CD14-positive monocyte (primary cell): ENCODE results near the gene GALNT17. TPM values are rescaled to one million over a fixed set of nuclear protein-coding genes. Genes with fewer than 3 reads are reported as not detected.

Source experiments
- DNase-seq, 3 donors: peaks; one replicate each; pipeline ENCODE4 v3.0.0-alpha.2; 2011 to 2022
- H2AFZ ChIP-seq: 2 replicates; pipeline ENCODE4 v1.6.0; 2012; ENCODE audit warnings: mild to moderate bottlenecking, low read depth, low read length, inconsistent platforms; ENCODE audit not compliant: insufficient read depth, poor library complexity, severe bottlenecking
- H3K27ac ChIP-seq, 2 donors: 1 replicate in 1 of 2; 2 replicates in 1 of 2; pipeline ENCODE4 v1.5.1; 2012 to 2013; ENCODE audit warnings: low read length in 2 of 2, control low read depth in 1 of 2, inconsistent platforms in 1 of 2, low read depth in 1 of 2, mild to moderate bottlenecking in 1 of 2
- H3K27me3 ChIP-seq, 2 donors: one replicate each; pipeline versions ENCODE4 v1.6.0 to v1.6.1; 2011 to 2013; ENCODE audit warnings: low read length in 2 of 2; ENCODE audit not compliant: control insufficient read depth in 2 of 2, insufficient read depth in 2 of 2
- H3K36me3 ChIP-seq, 2 donors: replicated peaks in 1 of 2; 1 replicate in 1 of 2; 2 replicates in 1 of 2; pipeline versions ENCODE4 v1.5.1 to v1.6.1; 2012 to 2013; ENCODE audit warnings: low read length in 2 of 2, control low read depth in 1 of 2, inconsistent platforms in 1 of 2, mild to moderate bottlenecking in 1 of 2; ENCODE audit not compliant: insufficient read depth in 2 of 2, control insufficient read depth in 1 of 2
- H3K4me1 ChIP-seq, 2 donors: 1 replicate in 1 of 2; 2 replicates in 1 of 2; pipeline versions ENCODE4 v1.5.1 to v1.6.1; 2012 to 2013; ENCODE audit warnings: low read length in 2 of 2, control low read depth in 1 of 2, inconsistent platforms in 1 of 2, mild to moderate bottlenecking in 1 of 2, moderate library complexity in 1 of 2; ENCODE audit not compliant: insufficient read depth in 2 of 2, control insufficient read depth in 1 of 2
- H3K4me2 ChIP-seq: replicated peaks from 2 replicates; pipeline ENCODE3; 2012; ENCODE audit warnings: low read length, moderate library complexity, mild to moderate bottlenecking; ENCODE audit not compliant: poor library complexity, severe bottlenecking; ENCODE audit errors: extremely low read depth
- H3K4me3 ChIP-seq, 3 experiments: fragments of 200-600 bp in 1 of 3; sonication (generic) in 1 of 3; replicated peaks in 1 of 3; 1 replicate in 2 of 3; 2 replicates in 1 of 3; pipeline ENCODE4 v1.5.1; 2011 to 2013; ENCODE audit warnings: low read length in 3 of 3, mild to moderate bottlenecking in 3 of 3, control low read depth in 2 of 3, low read depth in 2 of 3, inconsistent platforms in 1 of 3, moderate library complexity in 1 of 3
- H3K79me2 ChIP-seq: 2 replicates; pipeline ENCODE4 v1.6.0; 2012; ENCODE audit warnings: mild to moderate bottlenecking, control low read depth, inconsistent platforms, low read length, moderate library complexity; ENCODE audit not compliant: insufficient read depth
- H3K9ac ChIP-seq: 2 replicates; pipeline ENCODE4 v1.6.0; 2017; ENCODE audit warnings: low read length, mild to moderate bottlenecking; ENCODE audit not compliant: insufficient read depth, poor library complexity, severe bottlenecking
- H3K9me3 ChIP-seq, 2 donors: replicated peaks in 1 of 2; 1 replicate in 1 of 2; 2 replicates in 1 of 2; pipeline versions ENCODE4 v1.5.1 to v1.6.1; 2012 to 2013; ENCODE audit warnings: low read length in 2 of 2, control low read depth in 1 of 2; ENCODE audit not compliant: control insufficient read depth in 1 of 2, insufficient read depth in 1 of 2
- H4K20me1 ChIP-seq: 2 replicates; pipeline ENCODE4 v1.6.0; 2012; ENCODE audit warnings: mild to moderate bottlenecking, low read length, control low read depth, moderate library complexity; ENCODE audit not compliant: insufficient read depth
- H3K27ac Mint-ChIP-seq, 7 donors: one replicate each; pipeline ENCODE4 v1.8.0; 2020; ENCODE audit warnings: mild to moderate bottlenecking in 7 of 7, mixed read lengths in 7 of 7, moderate library complexity in 6 of 7, inconsistent platforms in 2 of 7
- H3K27me3 Mint-ChIP-seq, 3 donors: one replicate each; pipeline ENCODE4 v1.8.0; 2021 to 2022; ENCODE audit warnings: low read depth in 3 of 3, mild to moderate bottlenecking in 3 of 3, mixed read lengths in 3 of 3, moderate library complexity in 3 of 3, inconsistent platforms in 1 of 3
- H3K36me3 Mint-ChIP-seq, 2 donors: one replicate each; pipeline ENCODE4 v1.8.0; 2020; ENCODE audit warnings: mixed read lengths in 2 of 2, inconsistent platforms in 1 of 2, mild to moderate bottlenecking in 1 of 2
- H3K4me1 Mint-ChIP-seq: one replicate; pipeline ENCODE4 v1.8.0; 2020; ENCODE audit warnings: mild to moderate bottlenecking, mixed read lengths
- H3K4me3 Mint-ChIP-seq, 2 donors: one replicate each; pipeline ENCODE4 v1.8.0; 2020; ENCODE audit warnings: mild to moderate bottlenecking in 2 of 2, mixed read lengths in 2 of 2, moderate library complexity in 1 of 2
- H3K9me3 Mint-ChIP-seq, 7 donors: one replicate each; pipeline ENCODE4 v1.8.0; 2020 to 2022; ENCODE audit warnings: mixed read lengths in 7 of 7, mild to moderate bottlenecking in 6 of 7, moderate library complexity in 6 of 7, inconsistent platforms in 2 of 7
- WGBS: methylation state at CpG from one replicate; pipeline ENCODE4 v1.1.5; 2013; ENCODE audit warnings: missing lambda C conversion rate; ENCODE audit not compliant: insufficient coverage; 5-methylcytosine and 5-hydroxymethylcytosine counted together
- intact Hi-C, 2 donors: fragments of 100-400 bp; cut with micrococcal nuclease; formaldehyde crosslinking; loops; one replicate each; pipeline versions ENCODE4 v1.15.0 to v1.15.1; 2023
- polyA plus RNA-seq, 3 donors: library from polyadenylated mRNA; depleted of rRNA in 1 of 3; unstranded in 2 of 3; stranded (reverse) in 1 of 3; fragments of 300-500 nt in 2 of 3; fragments of >200 nt in 1 of 3; fragmentation: Illumina TruSeq in 2 of 3; gene quantifications; 1 replicate in 2 of 3; 2 replicates in 1 of 3; pipeline ENCODE4 v1.2.3, GENCODE V29; 2012 to 2021
- TF ChIP-seq, protein P1 (sequence below): fragments of 200-600 bp; IDR thresholded peaks from one replicate; pipeline ENCODE4 v1.8.0; 2022; ENCODE audit warnings: antibody characterized with exemption, mild to moderate bottlenecking

The GALNT17 gene
- polyA plus RNA-seq, 3 donors: not detected

- Mint-ChIP-seq H3K27me3 (peaks cover 0 to 1% (median 1%) of the 10 kb centered on the region in 3 donors), H3K36me3 (no peaks in the 10 kb centered on the region), H3K4me1 (no peaks in the 10 kb centered on the region), H3K4me3 (no peak overlapping the region), H3K27ac (no peak overlapping the region), H3K9me3 (peaks cover 0 to 5% (median 1%) of the 10 kb centered on the region in 7 donors)
- no peaks in the 10 kb centered on the region for H3K4me1 ChIP-seq
- H3K27ac ChIP-seq: no peak overlapping the region
- peaks cover 0 to 1% of the 10 kb centered on the region in 2 donors for H3K9me3 ChIP-seq
- H2AFZ ChIP-seq: no peak overlapping the region
- TF ChIP-seq, protein P1, sequence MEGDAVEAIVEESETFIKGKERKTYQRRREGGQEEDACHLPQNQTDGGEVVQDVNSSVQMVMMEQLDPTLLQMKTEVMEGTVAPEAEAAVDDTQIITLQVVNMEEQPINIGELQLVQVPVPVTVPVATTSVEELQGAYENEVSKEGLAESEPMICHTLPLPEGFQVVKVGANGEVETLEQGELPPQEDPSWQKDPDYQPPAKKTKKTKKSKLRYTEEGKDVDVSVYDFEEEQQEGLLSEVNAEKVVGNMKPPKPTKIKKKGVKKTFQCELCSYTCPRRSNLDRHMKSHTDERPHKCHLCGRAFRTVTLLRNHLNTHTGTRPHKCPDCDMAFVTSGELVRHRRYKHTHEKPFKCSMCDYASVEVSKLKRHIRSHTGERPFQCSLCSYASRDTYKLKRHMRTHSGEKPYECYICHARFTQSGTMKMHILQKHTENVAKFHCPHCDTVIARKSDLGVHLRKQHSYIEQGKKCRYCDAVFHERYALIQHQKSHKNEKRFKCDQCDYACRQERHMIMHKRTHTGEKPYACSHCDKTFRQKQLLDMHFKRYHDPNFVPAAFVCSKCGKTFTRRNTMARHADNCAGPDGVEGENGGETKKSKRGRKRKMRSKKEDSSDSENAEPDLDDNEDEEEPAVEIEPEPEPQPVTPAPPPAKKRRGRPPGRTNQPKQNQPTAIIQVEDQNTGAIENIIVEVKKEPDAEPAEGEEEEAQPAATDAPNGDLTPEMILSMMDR: no peak
- H3K4me2 ChIP-seq: no peak overlapping the region
- no peaks in the 10 kb centered on the region for H4K20me1 ChIP-seq
- H3K9ac ChIP-seq: no peak overlapping the region
- H3K79me2 ChIP-seq: no peaks in the 10 kb centered on the region
- no peaks in the 10 kb centered on the region for H3K36me3 ChIP-seq
- intact Hi-C loops: no loop called here
- no peak overlapping the region for H3K4me3 ChIP-seq
- no peak for DNase-seq
- no CpG with 5 or more reads among the region's 2 CpGs for WGBS
- no peaks in the 10 kb centered on the region for H3K27me3 ChIP-seq
Measured at GRCh38 chr7:71618278-71618677, 486.3 kb downstream of the GALNT17 start.

DNA sequence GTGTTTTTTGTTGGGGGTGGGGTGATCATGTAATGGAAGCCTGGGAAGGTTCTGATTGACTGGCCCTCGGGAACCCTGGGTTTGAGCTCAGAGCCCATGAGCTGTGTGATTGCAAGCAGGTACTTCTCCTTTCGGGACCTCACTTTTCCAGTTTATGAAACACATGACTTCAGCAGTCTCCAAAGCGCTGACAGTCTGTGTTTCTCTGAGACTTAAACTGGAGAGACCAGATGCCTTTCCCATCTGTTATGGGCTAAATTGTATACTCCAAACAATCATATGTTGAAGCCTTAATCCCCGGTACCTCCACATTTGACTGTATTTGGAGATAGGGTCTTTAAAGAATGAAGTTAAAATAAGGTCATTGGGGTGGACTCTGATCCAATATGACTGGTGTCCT lies 493.6 kb downstream of the GALNT17 start:
- Histone ChIP-seq H3K4me3 (no peak overlapping the region), H3K9ac (no peak overlapping the region), H4K20me1 (no peaks in the 10 kb centered on the region), H3K9me3 (peaks cover 5 to 11% of the 10 kb centered on the region in 2 donors), H3K27me3 (no peaks in the 10 kb centered on the region), H3K4me1 (no peaks in the 10 kb centered on the region), H3K4me2 (no peak overlapping the region), H3K27ac (no peak overlapping the region), H3K36me3 (no peaks in the 10 kb centered on the region), H3K79me2 (no peaks in the 10 kb centered on the region), H2AFZ (no peak overlapping the region)
- Mint-ChIP-seq H3K9me3 (peaks cover 4 to 13% (median 7%) of the 10 kb centered on the region in 7 donors), H3K27ac (no peak overlapping the region), H3K36me3 (no peaks in the 10 kb centered on the region), H3K4me1 (no peaks in the 10 kb centered on the region), H3K4me3 (no peak overlapping the region), H3K27me3 (peaks cover 0 to 7% (median 0%) of the 10 kb centered on the region in 3 donors)
- intact Hi-C loops: no loop called here
- DNase-seq: no peak
- 83% methylated on average over 1 of the region's 4 CpGs for WGBS
- TF ChIP-seq, protein P1: no peak
